Heart left ventricle (tissue), 16 donors: ENCODE measurements around the gene DPYSL3. TPM values are rescaled to one million over a fixed set of nuclear protein-coding genes. Genes with fewer than 3 reads are reported as not detected.

Experiments
- ATAC-seq, 4 donors: fragments of 200-7000 bp; cut with Tn5 transposase; one replicate each; pipeline ENCODE4 v1.9.1; 2020 to 2022; ENCODE audit warnings: moderate library complexity in 4 of 4, mild to moderate bottlenecking in 3 of 4, moderate number of reproducible peaks in 1 of 4
- DNase-seq, 5 donors: peaks; one replicate each; pipeline ENCODE4 v3.0.0-alpha.2; 2020
- H3K27ac ChIP-seq, 12 donors: fragments of 200-600 bp; sonication (generic) in 4 of 12; one replicate each; pipeline versions ENCODE4 v1.5.0 to v1.8.0; 2016 to 2022; ENCODE audit warnings: mild to moderate bottlenecking in 2 of 12
- H3K27me3 ChIP-seq, 9 donors: fragments of 200-600 bp; sonication (generic) in 2 of 9; one replicate each; pipeline versions ENCODE4 v1.5.1 to v1.8.0; 2016 to 2022; ENCODE audit warnings: mild to moderate bottlenecking in 3 of 9
- H3K36me3 ChIP-seq, 9 donors: fragments of 200-600 bp; sonication (generic) in 2 of 9; one replicate each; pipeline versions ENCODE4 v1.5.0 to v1.8.0; 2018 to 2022; ENCODE audit warnings: mild to moderate bottlenecking in 2 of 9
- H3K4me1 ChIP-seq, 12 donors: fragments of 200-600 bp; sonication (generic) in 4 of 12; one replicate each; pipeline versions ENCODE4 v1.5.0 to v1.8.0; 2016 to 2022; ENCODE audit warnings: mild to moderate bottlenecking in 3 of 12
- H3K4me3 ChIP-seq, 12 donors: fragments of 200-600 bp; sonication (generic) in 4 of 12; one replicate each; pipeline versions ENCODE4 v1.5.0 to v1.8.0; 2017 to 2022; ENCODE audit warnings: mild to moderate bottlenecking in 9 of 12, moderate library complexity in 4 of 12
- H3K9me3 ChIP-seq, 12 donors: fragments of 200-600 bp; sonication (generic) in 4 of 12; one replicate each; pipeline versions ENCODE4 v1.5.0 to v1.8.0; 2016 to 2022; ENCODE audit warnings: mild to moderate bottlenecking in 1 of 12
- CTCF ChIP-seq, 12 donors: fragments of 200-600 bp; sonication (generic) in 4 of 12; IDR thresholded peaks; one replicate each; pipeline versions ENCODE4 v1.5.0 to v1.8.0; 2018 to 2022; ENCODE audit warnings: antibody characterized with exemption in 12 of 12, mild to moderate bottlenecking in 5 of 12
- POLR2A ChIP-seq, 2 donors: fragments of 450-650 bp; IDR thresholded peaks; one replicate each; pipeline ENCODE4 v1.6.1; 2017; ENCODE audit warnings: antibody characterized with exemption in 2 of 2, mild to moderate bottlenecking in 2 of 2, moderate library complexity in 2 of 2
- WGBS, 4 donors: extraction: QIAGEN DNeasy Blood & Tissue Kit in 2 of 4; methylation state at CpG; one replicate each; pipeline versions ENCODE4 v1.1.5 to v1.1.7; 2013 to 2018; 5-methylcytosine and 5-hydroxymethylcytosine counted together
- intact Hi-C, 10 donors: fragments of 100-400 bp; cut with DNase I; formaldehyde crosslinking; loops; one replicate each; pipeline versions ENCODE4 v1.11.1 to v1.14.2; 2022
- polyA plus RNA-seq, 2 donors: library from polyadenylated mRNA; stranded (reverse); fragments of 200-250 nt; gene quantifications; one replicate each; pipeline ENCODE4 v1.2.3, GENCODE V29; 2013
- total RNA-seq, 9 donors: library from RNA; depleted of rRNA in 2 of 9; stranded (reverse); fragments of >200 nt in 2 of 9; fragmentation: NEBNext Ultra II Directional in 3 of 9; extraction: Animal tissue kit (Norgen Biotek cat#: 25700) in 3 of 9; gene quantifications; one replicate each; pipeline versions ENCODE4 v1.1.0 to v1.2.4, GENCODE V29; 2016 to 2023
- donor health status: ischemic (EF 13 %, LVEDD 7.1; RV severe dilation, severe dysfunction).
- donor health status: healthy with polysubstance abuse.
- donor health status: DM: no; HTN: yes; CAD: no.
- donor health status: DM: no; HTN: no; CAD: no.
- donor health status: ischemic (EF 25% LVEDD 6.9; RV normal size, moderate dysfunction).
- donor health status: ischemic (EF 25% LVEDD 5.7; RV mildly dilated, moderate dysfunction).
- donor health status: healthy.
- donor health status: DM: yes; HTN: yes; CAD: no.
- donor health status: ischemic (EF 35%, LVEDD 5.7; RV mildly dilated, moderate dysfunction).
- donor health status: nonischemic (EF 11% LVEDD 7.7; RV severe dilation, severe dysfunction).
- donor health status: DM: yes; HTN: yes; CAD: no.
- donor health status: PGD.
- donor health status: ischemic (EF 29% LVEDD 5.4; RV normal size, mild dysfunction).
- donor health status: nonischemic (EF 23%, LVEDD 6.1; RV moderate dilation, normal function).

Gene DPYSL3
- total and polyA plus RNA-seq, 11 donors: 7.9 to 54.7 (median 20.6) TPM

GRCh38 chr5:147523069-147523468 lies 13.2 kb upstream of the DPYSL3 start:
- Histone ChIP-seq H3K27me3 (no peaks in the 10 kb centered on the region), H3K9me3 (no peaks in the 10 kb centered on the region), H3K27ac (no peak overlapping the region), H3K4me3 (no peak overlapping the region), H3K36me3 (no peaks in the 10 kb centered on the region), H3K4me1 (no peaks in the 10 kb centered on the region)
- TF ChIP-seq POLR2A (IDR thresholded peaks at IDR 0.05) (no peak), CTCF (IDR thresholded peaks at IDR 0.05) (no peak)
- WGBS, 4 donors: 74 to 87% (median 83%) methylated on average over 4 of the region's 4 CpGs
- no peak for ATAC-seq
- DNase-seq: no peak
- intact Hi-C loops: no loop called here

GRCh38 chr5:147522435-147522834 lies 12.6 kb upstream of the DPYSL3 start:
- Histone ChIP-seq H3K9me3 (no peaks in the 10 kb centered on the region), H3K4me1 (no peaks in the 10 kb centered on the region), H3K27ac (no peak overlapping the region), H3K36me3 (no peaks in the 10 kb centered on the region), H3K4me3 (no peak overlapping the region), H3K27me3 (no peaks in the 10 kb centered on the region)
- ATAC-seq: no peak
- intact Hi-C loops: no loop called here
- no peak for TF ChIP-seq POLR2A (IDR thresholded peaks at IDR 0.05)
- no peak for TF ChIP-seq CTCF (IDR thresholded peaks at IDR 0.05)
- 49 to 60% (median 53%) methylated on average over 3 of the region's 3 CpGs for WGBS, 4 donors
- DNase-seq: no peak

GRCh38 chr5:147520450-147520849 lies 10.6 kb upstream of the DPYSL3 start:
- Histone ChIP-seq H3K4me1 (peaks cover 0 to 11% (median 0%) of the 10 kb centered on the region in 12 donors), H3K36me3 (no peaks in the 10 kb centered on the region), H3K4me3 (no peak overlapping the region), H3K9me3 (no peaks in the 10 kb centered on the region), H3K27ac (no peak overlapping the region), H3K27me3 (no peaks in the 10 kb centered on the region)
- ATAC-seq: no peak
- TF ChIP-seq CTCF (IDR thresholded peaks at IDR 0.05): no peak
- TF ChIP-seq POLR2A (IDR thresholded peaks at IDR 0.05): no peak
- WGBS, 4 donors: 45 to 55% (median 51%) methylated on average over 1 of the region's 1 CpG
- intact Hi-C loops: no loop called here
- DNase-seq: no peak

GRCh38 chr5:147519380-147519779 lies 9.5 kb upstream of the DPYSL3 start:
- no peak for ATAC-seq

More at GRCh38 chr5:147519380-147519779, 9.5 kb upstream of the DPYSL3 start:
- no peak for DNase-seq
- intact Hi-C loops: loop anchor here in 1 of 10 donors (10.0 kb wide), 1 partner anchor 65 kb away; no protein-coding TSS in a partner anchor
- Histone ChIP-seq H3K4me3 (no peak overlapping the region), H3K9me3 (no peaks in the 10 kb centered on the region), H3K27ac (no peak overlapping the region), H3K4me1 (peaks cover 0 to 13% (median 0%) of the 10 kb centered on the region in 12 donors), H3K36me3 (no peaks in the 10 kb centered on the region), H3K27me3 (no peaks in the 10 kb centered on the region)
- WGBS, 4 donors: 27 to 39% (median 33%) methylated on average over 1 of the region's 1 CpG
- TF ChIP-seq POLR2A (IDR thresholded peaks at IDR 0.05): no peak
- no peak for TF ChIP-seq CTCF (IDR thresholded peaks at IDR 0.05)
